Measurements from ENCODE around the gene FGFR1OP2.
"Not testable (repeated sequence)": the region's sequence is repeated elsewhere in the genome, so short reads cannot be mapped to it uniquely, and the experiment has no call there.

Gene FGFR1OP2

GRCh38 chr12:26937863-26938700 is at the start of gene FGFR1OP2, which contains the start of gene INTS13:
FGFR1OP2 (plus strand) TSS chr12:26938470; CDS start chr12:26954159, 15,689 bp downstream.
INTS13 (minus strand) TSS chr12:26937981; CDS start chr12:26936803, 1,178 bp downstream.
- DNase-seq = peak; percentile 98

- no peak for DNase-seq
These were observed 47.5 kb upstream of the FGFR1OP2 start for GRCh38 chr12:26890784-26891183.

GRCh38 chr12:26891704-26892103 is 46.6 kb upstream of the FGFR1OP2 start:
- DNase-seq = no peak

- DNase-seq = no peak
These were observed 42.6 kb upstream of the FGFR1OP2 start for GRCh38 chr12:26895672-26896071.

GRCh38 chr12:26896913-26897312 is 41.4 kb upstream of the FGFR1OP2 start:
- no peak for DNase-seq

GRCh38 chr12:26903396-26903795 is 34.9 kb upstream of the FGFR1OP2 start:
- not testable (repeated sequence) for DNase-seq

- no peak for DNase-seq
These were observed 32.2 kb upstream of the FGFR1OP2 start for GRCh38 chr12:26906024-26906423.

- peak; percentile 96 for DNase-seq
These were observed 31.6 kb upstream of the FGFR1OP2 start for GRCh38 chr12:26906704-26907103.

- no peak for DNase-seq
These were observed 19.7 kb upstream of the FGFR1OP2 start for GRCh38 chr12:26918321-26919215.

- no peak for DNase-seq
These were observed 19.1 kb upstream of the FGFR1OP2 start for GRCh38 chr12:26919216-26919555.

GRCh38 chr12:26921886-26922285 is 16.4 kb upstream of the FGFR1OP2 start:
- no peak for DNase-seq

GRCh38 chr12:26928661-26929060 is 9.6 kb upstream of the FGFR1OP2 start:
- no peak for DNase-seq

GRCh38 chr12:26929590-26929989 is 8.7 kb upstream of the FGFR1OP2 start:
- DNase-seq = no peak

GRCh38 chr12:26935636-26936378 is 2.5 kb upstream of the FGFR1OP2 start:
- DNase-seq = no peak

- no peak for DNase-seq
These were observed 1.5 kb upstream of the FGFR1OP2 start for GRCh38 chr12:26936559-26937442.

GRCh38 chr12:26937443-26937862 is 817 bp upstream of the FGFR1OP2 start:
- DNase-seq = no peak

- peak; percentile 49 for DNase-seq
These were observed 412 bp downstream of the FGFR1OP2 start for GRCh38 chr12:26938701-26939062.

GRCh38 chr12:26939192-26939832 is 1.0 kb downstream of the FGFR1OP2 start:
- peak; percentile 36 for DNase-seq

- no peak for DNase-seq
These were observed 1.7 kb downstream of the FGFR1OP2 start for GRCh38 chr12:26939953-26940352.

- no peak for DNase-seq
These were observed 2.4 kb downstream of the FGFR1OP2 start for GRCh38 chr12:26940516-26941214.

- DNase-seq = no peak
These were observed 2.9 kb downstream of the FGFR1OP2 start for GRCh38 chr12:26941215-26941594.

Measured in NCI-H2171 treated with DMSO at 0.1 percent for 48 hours (cell line).